SK-N-SH (cell line): ENCODE data around the gene ENOPH1. TPM values are rescaled to one million over a fixed set of nuclear protein-coding genes. Genes with fewer than 3 reads are reported as not detected.

Experiments
- CTCF ChIA-PET: fragments of 300-600, 350-600 bp; formaldehyde crosslinking; extraction: SDS; loops from one replicate; lab custom pipeline; 2021; lab: Yijun Ruan, JAX
- POLR2A ChIA-PET: fragments of 350-600 bp; sonication (Branson Sonifier 250); formaldehyde crosslinking; extraction: SDS; loops from one replicate; lab custom pipeline; 2020; ENCODE audit warnings: antibody characterized with exemption, inconsistent platforms; lab: Yijun Ruan, JAX
- DNase-seq: peaks from one replicate; pipeline ENCODE4 v3.0.0; 2012
- H2AFZ ChIP-seq: fragments of 200-600 bp; sonication (generic); 2 replicates; pipeline ENCODE4 v1.8.1; 2016; ENCODE audit warnings: antibody characterized with exemption, mild to moderate bottlenecking, low read depth
- H3F3A ChIP-seq: fragments of 200-600 bp; sonication (generic); replicated peaks from 2 replicates; pipeline ENCODE3; 2016; ENCODE audit warnings: antibody characterized with exemption, mild to moderate bottlenecking; ENCODE audit not compliant: insufficient read depth
- H3K27ac ChIP-seq, 2 experiments: fragments of 200-500 bp in 1 of 2; fragments of 200-600 bp in 1 of 2; sonication (Bioruptor generic) in 1 of 2; sonication (generic), shearing (Covaris generic) in 1 of 2; 2 replicates each; pipeline versions ENCODE4 v1.5.1 to v1.6.1; 2014 to 2016; ENCODE audit warnings: low read depth in 2 of 2, inconsistent platforms in 1 of 2, low read length in 1 of 2, mild to moderate bottlenecking in 1 of 2, mixed read lengths in 1 of 2
- H3K27me3 ChIP-seq: fragments of 200-600 bp; sonication (generic), shearing (Covaris generic); 2 replicates; pipeline ENCODE4 v1.6.1; 2016; ENCODE audit warnings: mixed run types; ENCODE audit not compliant: insufficient read depth
- H3K36me3 ChIP-seq, 2 experiments: fragments of 200-500 bp in 1 of 2; fragments of 200-600 bp in 1 of 2; sonication (Bioruptor generic) in 1 of 2; sonication (generic) in 1 of 2; replicated peaks in 1 of 2; 2 replicates each; pipeline versions ENCODE3 to v1.5.1; 2014 to 2016; ENCODE audit warnings: low read length in 1 of 2, mild to moderate bottlenecking in 1 of 2; ENCODE audit not compliant: insufficient read depth in 2 of 2, control insufficient read depth in 1 of 2
- H3K4me1 ChIP-seq, 2 experiments: fragments of 200-500 bp in 1 of 2; fragments of 200-600 bp in 1 of 2; sonication (Bioruptor generic) in 1 of 2; sonication (generic), shearing (Covaris generic) in 1 of 2; 2 replicates each; pipeline versions ENCODE4 v1.5.1 to v1.6.1; 2014 to 2016; ENCODE audit warnings: low read depth in 1 of 2, low read length in 1 of 2, mixed run types in 1 of 2; ENCODE audit not compliant: insufficient read depth in 2 of 2, control insufficient read depth in 1 of 2
- H3K4me2 ChIP-seq: fragments of 200-600 bp; sonication (generic), shearing (Covaris generic); 2 replicates; pipeline ENCODE4 v1.6.1; 2017; ENCODE audit warnings: mixed run types
- H3K4me3 ChIP-seq, 2 experiments: fragments of 200-500 bp in 1 of 2; fragments of 200-600 bp in 1 of 2; sonication (Bioruptor generic) in 1 of 2; sonication (generic), shearing (Covaris generic) in 1 of 2; 2 replicates each; pipeline versions ENCODE4 v1.5.1 to v1.8.1; 2014 to 2016; ENCODE audit warnings: low read depth in 2 of 2, inconsistent platforms in 1 of 2, low read length in 1 of 2, mild to moderate bottlenecking in 1 of 2, mixed read lengths in 1 of 2, moderate library complexity in 1 of 2
- H3K79me2 ChIP-seq: fragments of 200-600 bp; sonication (generic); 2 replicates; pipeline ENCODE4 v1.8.1; 2017; ENCODE audit warnings: mild to moderate bottlenecking; ENCODE audit not compliant: insufficient read depth
- H3K9ac ChIP-seq: fragments of 200-600 bp; sonication (generic); 2 replicates; pipeline ENCODE4 v1.6.1; 2017; ENCODE audit warnings: mixed run types
- H3K9me2 ChIP-seq: fragments of 200-600 bp; sonication (generic); 2 replicates; pipeline ENCODE4 v1.6.1; 2017; ENCODE audit warnings: mixed run types
- H3K9me3 ChIP-seq: fragments of 200-600 bp; sonication (generic); 2 replicates; pipeline ENCODE4 v1.6.1; 2017; ENCODE audit warnings: mixed run types, mild to moderate bottlenecking, moderate library complexity
- H4K20me1 ChIP-seq: fragments of 200-600 bp; sonication (generic); 2 replicates; pipeline ENCODE4 v1.6.1; 2017; ENCODE audit warnings: mild to moderate bottlenecking, mixed run types; ENCODE audit not compliant: insufficient read depth
- EP300 ChIP-seq, 2 experiments: IDR thresholded peaks; 2 replicates each; pipeline versions ENCODE4 v1.4.0 to v1.6.1; 2012; ENCODE audit warnings: borderline replicate concordance in 1 of 2, low read depth in 1 of 2, low read length in 1 of 2
- FOXJ3 ChIP-seq: sonication (generic); formaldehyde crosslinking; IDR thresholded peaks from 2 replicates; pipeline ENCODE4 v1.5.1; 2020; ENCODE audit warnings: mild to moderate bottlenecking, missing genetic modification reagents
- FOXM1 ChIP-seq: IDR thresholded peaks from 2 replicates; pipeline ENCODE4 v1.4.0; 2012; ENCODE audit warnings: low read depth, mild to moderate bottlenecking
- MXI1 ChIP-seq: IDR thresholded peaks from 2 replicates; pipeline ENCODE4 v1.6.1; 2012; ENCODE audit warnings: mild to moderate bottlenecking, low read depth, low read length, improper control_type of control experiment
- RCOR1 ChIP-seq: fragments of 150-350 bp; IDR thresholded peaks from 2 replicates; pipeline ENCODE4 v1.6.1; 2017; ENCODE audit warnings: antibody characterized with exemption, low read length
- RFX5 ChIP-seq: IDR thresholded peaks from 2 replicates; pipeline ENCODE4 v1.6.1; 2012; ENCODE audit warnings: mild to moderate bottlenecking, improper control_type of control experiment, low read length
- TEAD4 ChIP-seq: IDR thresholded peaks from 2 replicates; pipeline ENCODE4 v1.4.0; 2012; ENCODE audit warnings: mild to moderate bottlenecking, borderline replicate concordance; ENCODE audit not compliant: insufficient read depth
- ZBTB33 ChIP-seq: IDR thresholded peaks from 2 replicates; pipeline ENCODE4 v1.4.0; 2012; ENCODE audit warnings: low read depth, borderline replicate concordance
- WGBS: methylation state at CpG from one replicate; pipeline ENCODE4 v1.1.6; 2017; ENCODE audit warnings: low lambda C conversion rate; 5-methylcytosine and 5-hydroxymethylcytosine counted together
- polyA plus RNA-seq, 3 experiments: library from polyadenylated mRNA; depleted of rRNA; stranded (reverse); fragments of >200 nt; gene quantifications; 2 replicates each; pipeline ENCODE4 v1.2.3, GENCODE V29; 2012
- small RNA-seq, 7 experiments: library from RNA; depleted of rRNA; stranded (forward); fragments of <200 nt; gene quantifications; one replicate each; pipeline ENCODE3, GENCODE V24; 2012

Gene ENOPH1
- polyA plus RNA-seq, 1 of the 3 experiments (the other 2 are of a cell fraction): 14.9 TPM

- Histone ChIP-seq H3K9ac (no peak overlapping the region), H3K27me3 (no peaks in the 10 kb centered on the region), H4K20me1 (no peaks in the 10 kb centered on the region), H3K79me2 (no peaks in the 10 kb centered on the region), H3K4me1 (no peaks in the 10 kb centered on the region), H3F3A (no peaks in the 10 kb centered on the region), H3K27ac (no peak overlapping the region), H3K36me3 (no peaks in the 10 kb centered on the region), H2AFZ (no peak overlapping the region), H3K4me2 (no peak overlapping the region), H3K9me2 (no peaks in the 10 kb centered on the region), H3K9me3 (no peaks in the 10 kb centered on the region), H3K4me3 (no peak overlapping the region)
- DNase-seq: no peak
- CTCF ChIA-PET: interaction anchor here (0.7 to 1.6 kb wide), 2 partner anchors 11 to 42 kb away, joined by 3 read pairs; no protein-coding TSS in a partner anchor
- whole genome bisulfite sequencing: 65% methylated on average over 5 of the region's 5 CpGs
- TF ChIP-seq MXI1: no peak
- no peak for TF ChIP-seq RFX5
- no peak for TF ChIP-seq FOXJ3 (CRISPR knock-in tag)
- POLR2A ChIA-PET: no interaction called here
Observed at GRCh38 chr4:82508806-82509428, 78.5 kb downstream of the ENOPH1 start.

- no peaks in the 10 kb centered on the region for H3F3A ChIP-seq
- no peak overlapping the region for H2AFZ ChIP-seq
- CTCF ChIA-PET: interaction anchor here (1.2 kb wide), 1 partner anchor 49 kb away, joined by 3 read pairs; no protein-coding TSS in a partner anchor
- POLR2A ChIA-PET: no interaction called here
- no peak for DNase-seq
- H3K4me1 ChIP-seq: no peaks in the 10 kb centered on the region
- WGBS: 89% methylated on average over 3 of the region's 3 CpGs
- no peak overlapping the region for H3K4me3 ChIP-seq
- H3K9ac ChIP-seq: no peak overlapping the region
- H3K9me3 ChIP-seq: no peaks in the 10 kb centered on the region
- H3K36me3 ChIP-seq: no peaks in the 10 kb centered on the region
- TF ChIP-seq EP300 (IDR thresholded peaks at IDR 0.05; ENCODE audit: borderline replicate concordance in 1 of 2, low read depth in 1 of 2, low read length in 1 of 2): no peak
- no peak for TF ChIP-seq FOXM1
- TF ChIP-seq RCOR1: no peak
- no peak for TF ChIP-seq TEAD4
- TF ChIP-seq ZBTB33: no peak
- no peaks in the 10 kb centered on the region for H3K79me2 ChIP-seq
- no peaks in the 10 kb centered on the region for H3K9me2 ChIP-seq
- H3K27ac ChIP-seq: no peak overlapping the region
- no peaks in the 10 kb centered on the region for H3K27me3 ChIP-seq
- H4K20me1 ChIP-seq: no peaks in the 10 kb centered on the region
- H3K4me2 ChIP-seq: no peak overlapping the region
Observed at GRCh38 chr4:82510216-82510615, 79.8 kb downstream of the ENOPH1 start.

Small RNA genes lying within 50 kb of the gene (small RNA-seq; reads per million reads assigned to genes)
- 0 reads per million in 7 experiments for gene RF00150

Other genes with a start within 250 kb of the ENOPH1 start
- gene HNRNPD, start 56.6 kb upstream of the ENOPH1 start, polyA plus RNA-seq (2012; rRNA removed): 128 and 286 TPM in 2 replicates
- 200 and 210 TPM in 2 replicates for gene HNRNPDL, start 128 bp upstream of the ENOPH1 start, polyA plus RNA-seq (2012; rRNA removed)
- gene TMEM150C, start 131.4 kb downstream of the ENOPH1 start, polyA plus RNA-seq (2012; rRNA removed): 1.0 and 1.3 TPM in 2 replicates